DND-41 (cell line): Measurements from ENCODE around the gene NDUFV2.
A peak's percentile ranks its signal among the peaks of the same experiment; 100 is the strongest.

ENCODE experiments used
- ATAC-seq: fragments of 200-7000 bp; cut with Tn5 transposase; 3 replicates; pipeline ENCODE4 v1.9.1; 2021; ENCODE audit warnings: low read depth; ENCODE audit not compliant: insufficient read depth
- DNase-seq: peaks from one replicate; pipeline ENCODE4 v3.0.0-alpha.2; 2020
- H2AFZ ChIP-seq: 2 replicates; pipeline ENCODE4 v1.6.0; 2012; ENCODE audit warnings: low read depth, low read length
- H3K27ac ChIP-seq: 2 replicates; pipeline ENCODE4 v1.5.1; 2012; ENCODE audit warnings: low read length, inconsistent platforms
- H3K27me3 ChIP-seq: fragments of 200-600 bp; sonication (generic); 2 replicates; pipeline ENCODE4 v1.6.0; 2012; ENCODE audit warnings: low read length, mild to moderate bottlenecking, inconsistent platforms; ENCODE audit not compliant: insufficient read depth, poor library complexity
- H3K36me3 ChIP-seq: 2 replicates; pipeline ENCODE4 v1.5.1; 2012; ENCODE audit warnings: low read length, inconsistent platforms; ENCODE audit not compliant: insufficient read depth
- H3K4me1 ChIP-seq: 2 replicates; pipeline ENCODE4 v1.5.1; 2012; ENCODE audit warnings: mild to moderate bottlenecking, low read length; ENCODE audit not compliant: insufficient read depth
- H3K4me2 ChIP-seq: 2 replicates; pipeline ENCODE4 v1.6.0; 2012; ENCODE audit warnings: mild to moderate bottlenecking, moderate library complexity, low read length, inconsistent platforms; ENCODE audit not compliant: insufficient read depth
- H3K4me3 ChIP-seq, 2 experiments: fragments of 200-600 bp in 1 of 2; shearing (Covaris generic) in 1 of 2; 2 replicates each; pipeline ENCODE4 v1.5.1; 2012 to 2016; ENCODE audit warnings: inconsistent platforms in 2 of 2, low read length in 2 of 2, mild to moderate bottlenecking in 2 of 2, low read depth in 1 of 2, moderate library complexity in 1 of 2
- H3K79me2 ChIP-seq: 2 replicates; pipeline ENCODE4 v1.6.0; 2012; ENCODE audit warnings: low read length, inconsistent platforms; ENCODE audit not compliant: insufficient read depth
- H3K9ac ChIP-seq: 2 replicates; pipeline ENCODE4 v1.6.0; 2012; ENCODE audit warnings: low read depth, mild to moderate bottlenecking, inconsistent platforms, low read length, moderate library complexity
- H3K9me3 ChIP-seq: 2 replicates; pipeline ENCODE4 v1.5.1; 2012; ENCODE audit warnings: low read length, moderate library complexity, mild to moderate bottlenecking, inconsistent platforms; ENCODE audit not compliant: insufficient read depth, severe bottlenecking
- H4K20me1 ChIP-seq: 2 replicates; pipeline ENCODE4 v1.6.0; 2012; ENCODE audit warnings: low read length; ENCODE audit not compliant: insufficient read depth
- EZH2 ChIP-seq: IDR thresholded peaks from 3 replicates; pipeline ENCODE4 v1.6.1; 2012; ENCODE audit warnings: borderline replicate concordance, low read depth, mild to moderate bottlenecking, moderate library complexity, low read length, inconsistent platforms; ENCODE audit not compliant: severe bottlenecking
- TF ChIP-seq, protein P1 (sequence below): IDR thresholded peaks from 2 replicates; pipeline ENCODE4 v1.5.1; 2012; ENCODE audit warnings: borderline replicate concordance, low read length, moderate library complexity, mild to moderate bottlenecking; ENCODE audit not compliant: poor library complexity, severe bottlenecking; ENCODE audit errors: extremely low read depth

Gene NDUFV2

GRCh38 chr18:9135081-9135911 is 32.8 kb downstream of the NDUFV2 start:
- peaks cover 10% of the 10 kb centered on the region; the same call in 1 of the 2 replicates for H4K20me1 ChIP-seq
- no peak for DNase-seq
- no peaks in the 10 kb centered on the region for H3K27me3 ChIP-seq
- no peaks in the 10 kb centered on the region for H3K9me3 ChIP-seq
- no peak for ATAC-seq
- peak overlapping the region; percentile 56 to 62; a peak in 3 of 4 replicates for H3K4me3 ChIP-seq
- H3K27ac ChIP-seq: peak overlapping the region; percentile 94
- peak overlapping the region; percentile 95 for H2AFZ ChIP-seq
- peak overlapping the region; percentile 80 for H3K9ac ChIP-seq
- TF ChIP-seq, protein P1, sequence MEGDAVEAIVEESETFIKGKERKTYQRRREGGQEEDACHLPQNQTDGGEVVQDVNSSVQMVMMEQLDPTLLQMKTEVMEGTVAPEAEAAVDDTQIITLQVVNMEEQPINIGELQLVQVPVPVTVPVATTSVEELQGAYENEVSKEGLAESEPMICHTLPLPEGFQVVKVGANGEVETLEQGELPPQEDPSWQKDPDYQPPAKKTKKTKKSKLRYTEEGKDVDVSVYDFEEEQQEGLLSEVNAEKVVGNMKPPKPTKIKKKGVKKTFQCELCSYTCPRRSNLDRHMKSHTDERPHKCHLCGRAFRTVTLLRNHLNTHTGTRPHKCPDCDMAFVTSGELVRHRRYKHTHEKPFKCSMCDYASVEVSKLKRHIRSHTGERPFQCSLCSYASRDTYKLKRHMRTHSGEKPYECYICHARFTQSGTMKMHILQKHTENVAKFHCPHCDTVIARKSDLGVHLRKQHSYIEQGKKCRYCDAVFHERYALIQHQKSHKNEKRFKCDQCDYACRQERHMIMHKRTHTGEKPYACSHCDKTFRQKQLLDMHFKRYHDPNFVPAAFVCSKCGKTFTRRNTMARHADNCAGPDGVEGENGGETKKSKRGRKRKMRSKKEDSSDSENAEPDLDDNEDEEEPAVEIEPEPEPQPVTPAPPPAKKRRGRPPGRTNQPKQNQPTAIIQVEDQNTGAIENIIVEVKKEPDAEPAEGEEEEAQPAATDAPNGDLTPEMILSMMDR: no peak
- no peak for TF ChIP-seq EZH2
- H3K79me2 ChIP-seq: peaks cover 47% of the 10 kb centered on the region
- H3K36me3 ChIP-seq: peaks cover 38% of the 10 kb centered on the region
- peaks cover 43% of the 10 kb centered on the region for H3K4me1 ChIP-seq
- peak overlapping the region; percentile 82 for H3K4me2 ChIP-seq

DNA sequence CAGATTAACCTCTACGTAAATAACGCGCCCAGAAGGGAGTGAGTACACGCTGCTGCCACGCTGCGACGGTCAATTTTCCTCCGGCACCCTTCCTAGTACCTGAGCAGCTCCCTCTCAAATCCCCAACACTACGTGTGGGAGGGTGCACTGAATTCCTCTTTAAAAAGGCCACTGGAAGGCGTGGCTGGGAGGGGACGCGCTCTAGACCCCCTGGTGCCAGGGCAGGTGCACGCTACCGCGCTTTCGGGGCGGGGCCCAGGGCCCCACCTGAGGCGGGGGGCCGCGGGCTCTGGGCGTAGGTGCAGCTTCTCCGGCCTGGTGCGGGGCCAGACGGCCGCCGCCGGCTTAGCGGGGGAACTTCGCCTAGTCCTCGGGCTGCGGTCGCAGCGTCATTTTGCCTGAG is 33.4 kb downstream of the NDUFV2 start:
- H3K9me3 ChIP-seq: no peaks in the 10 kb centered on the region
- H3K27me3 ChIP-seq: no peaks in the 10 kb centered on the region
- ATAC-seq (no peak; the same call in 2 of the 3 replicates), DNase-seq (no peak)
- peaks cover 53% of the 10 kb centered on the region for H3K79me2 ChIP-seq
- peak overlapping the region; percentile 80 for H3K9ac ChIP-seq
- peaks cover 11% of the 10 kb centered on the region; the same call in 1 of the 2 replicates for H4K20me1 ChIP-seq
- peaks cover 43% of the 10 kb centered on the region for H3K4me1 ChIP-seq
- peak overlapping the region; percentile 94 for H3K27ac ChIP-seq
- H3K4me3 ChIP-seq: peak overlapping the region; percentile 56 to 62
- peak overlapping the region; percentile 95 for H2AFZ ChIP-seq
- peak overlapping the region; percentile 82 for H3K4me2 ChIP-seq
- TF ChIP-seq, protein P1: no peak
- no peak for TF ChIP-seq EZH2
- peaks cover 31% of the 10 kb centered on the region for H3K36me3 ChIP-seq

GRCh38 chr18:9136315-9137155 is 34.0 kb downstream of the NDUFV2 start, which contains the start of gene ANKRD12:
Gene ANKRD12 (plus strand): TSS chr18:9136781. CDS start chr18:9182433, 45,652 bp downstream.
- H3K4me1 ChIP-seq: peaks cover 43% of the 10 kb centered on the region
- peak within 1 kb of the TSS; percentile 56 to 62 for H3K4me3 ChIP-seq
- H3K36me3 ChIP-seq: peaks cover 25% of the 10 kb centered on the region
- H3K27me3 ChIP-seq: no peaks in the 10 kb centered on the region
- peak within 1 kb of the TSS; percentile 95 for H3K4me2 ChIP-seq
- H3K9ac ChIP-seq: peak within 1 kb of the TSS; percentile 80
- DNase-seq (peak; percentile 96), ATAC-seq (peak; percentile 81)
- H3K9me3 ChIP-seq: no peaks in the 10 kb centered on the region
- TF ChIP-seq EZH2: no peak
- TF ChIP-seq, protein P1: no peak
- peak within 1 kb of the TSS; percentile 95 for H2AFZ ChIP-seq
- H3K79me2 ChIP-seq: peaks cover 57% of the 10 kb centered on the region
- H3K27ac ChIP-seq: peak within 1 kb of the TSS; percentile 94
- H4K20me1 ChIP-seq: peaks cover 16% of the 10 kb centered on the region; the same call in 1 of the 2 replicates
